NCI-H82 treated with DMSO at 0.1 percent for 48 hours (cell line): ENCODE results near the gene ZNF169.
"Not testable (repeated sequence)": the region's sequence is repeated elsewhere in the genome, so short reads cannot be mapped to it uniquely, and the experiment has no call there.

Source experiments
- DNase-seq: peaks from one replicate; lab custom pipeline; 2025; ENCODE audit not compliant: unreplicated experiment; lab: John Stamatoyannopoulos, UW

ZNF169 gene

DNA sequence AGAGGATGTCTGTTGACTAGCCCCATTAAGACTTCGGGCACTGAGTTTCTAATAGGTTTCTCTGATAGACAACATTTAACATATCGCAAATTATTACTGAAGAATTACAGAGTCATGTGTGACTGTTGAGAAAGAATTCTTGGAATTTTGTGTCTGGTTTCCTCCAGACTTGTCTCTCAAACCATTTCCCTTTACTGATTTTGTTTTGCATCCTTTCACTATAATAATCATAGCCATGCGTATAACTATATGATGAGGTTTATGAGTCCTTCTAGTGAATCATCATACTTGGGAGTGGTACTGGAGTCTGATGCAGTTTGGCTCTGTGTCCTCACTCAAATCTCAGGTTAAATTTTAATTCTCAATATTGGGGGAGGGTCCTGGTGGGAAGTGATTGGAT is 27.0 kb downstream of the ZNF169 start:
- no peak for DNase-seq

GRCh38 chr9:94287877-94288513 is 28.9 kb downstream of the ZNF169 start:
- DNase-seq: no peak

DNA sequence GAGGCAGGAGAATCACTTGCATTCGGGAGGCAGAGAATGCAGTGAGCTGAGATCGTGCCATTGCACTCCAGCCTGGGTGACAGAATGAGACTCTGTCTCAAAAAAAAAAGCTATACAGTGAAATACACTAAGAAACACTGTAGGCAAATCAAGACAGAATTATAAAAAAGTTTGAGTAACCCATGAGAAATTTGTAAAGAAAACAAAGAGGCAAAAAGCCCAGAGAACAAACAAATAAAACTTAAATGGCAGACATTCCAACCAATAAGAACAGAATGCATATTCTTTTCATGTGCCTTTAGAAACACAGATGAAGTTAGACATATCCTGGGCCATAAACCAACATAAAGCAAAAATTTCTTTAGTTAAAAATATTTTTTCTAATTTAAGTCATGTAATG is 30.6 kb downstream of the ZNF169 start:
- DNase-seq: no peak

GRCh38 chr9:94298949-94299599 is 40.0 kb downstream of the ZNF169 start:
- no peak for DNase-seq

GRCh38 chr9:94300470-94301301 is 41.6 kb downstream of the ZNF169 start:
- DNase-seq: no peak

- no peak for DNase-seq
Observed at GRCh38 chr9:94301583-94301982, 42.5 kb downstream of the ZNF169 start.

GRCh38 chr9:94302426-94302825 is 43.3 kb downstream of the ZNF169 start:
- no peak for DNase-seq

DNA sequence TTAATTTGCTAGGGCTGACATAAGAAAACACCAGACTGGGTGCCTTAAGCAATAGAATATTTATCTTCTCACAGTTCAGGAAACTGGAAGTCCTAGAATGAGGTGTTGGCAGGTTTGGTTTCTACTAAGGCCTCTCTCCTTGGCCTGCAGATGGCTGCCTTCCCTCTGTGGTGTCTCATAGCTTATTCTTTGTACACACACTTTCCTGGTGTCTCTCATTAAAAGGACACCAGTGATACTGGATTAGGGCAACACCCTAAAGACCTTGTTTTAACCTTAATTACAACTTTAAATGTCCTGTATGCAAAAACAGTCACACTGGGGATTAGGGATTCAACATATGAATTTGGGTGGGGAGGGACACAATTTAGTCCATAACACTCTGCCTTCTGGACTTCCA is 44.2 kb downstream of the ZNF169 start:
- DNase-seq: no peak

GRCh38 chr9:94315034-94315984 is 56.2 kb downstream of the ZNF169 start:
- DNase-seq: not testable (repeated sequence)

GRCh38 chr9:94316236-94316635 is 57.1 kb downstream of the ZNF169 start:
- DNase-seq: not testable (repeated sequence)

DNA sequence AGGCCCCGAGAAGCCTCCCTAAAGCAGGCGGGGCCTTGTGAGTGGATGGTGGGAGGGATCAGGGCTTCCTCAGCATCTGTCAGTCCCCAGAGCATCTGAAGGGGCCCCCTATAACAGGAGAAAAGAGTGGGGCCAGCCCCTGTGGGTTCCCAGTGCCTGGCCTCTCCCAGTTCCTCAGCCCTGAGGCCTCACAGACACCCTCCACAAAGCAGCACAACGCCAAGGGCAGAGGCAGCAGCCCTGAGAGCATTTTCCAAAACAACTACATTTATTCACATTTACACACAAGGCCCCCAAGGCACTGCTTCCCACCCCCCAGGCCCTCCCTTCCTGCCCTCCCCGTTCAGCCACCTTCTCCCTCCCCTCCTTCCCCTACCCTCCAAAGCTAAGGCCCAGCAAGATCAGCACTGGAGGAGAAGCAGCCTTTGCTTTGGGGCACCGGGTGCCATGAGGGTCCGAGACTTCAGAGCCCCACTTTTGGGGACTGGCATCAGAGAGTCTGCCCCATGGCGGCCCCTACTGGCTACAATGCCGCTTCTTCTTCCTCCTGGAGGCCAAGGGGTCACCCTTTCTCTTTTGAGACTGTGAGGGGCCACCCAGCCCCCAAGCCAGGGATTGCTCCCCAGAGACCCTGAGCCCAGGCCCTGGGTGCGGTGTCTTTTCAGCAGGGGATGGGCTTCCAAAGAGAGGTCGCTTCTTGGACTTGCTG is 59.0 kb downstream of the ZNF169 start:
- DNase-seq: not testable (repeated sequence)

- DNase-seq: not testable (repeated sequence)
Observed at GRCh38 chr9:94322342-94322940, 63.3 kb downstream of the ZNF169 start.

GRCh38 chr9:94323153-94323798 is 64.2 kb downstream of the ZNF169 start:
- DNase-seq: not testable (repeated sequence)

- DNase-seq: not testable (repeated sequence)
Observed at GRCh38 chr9:94325583-94325982, 66.5 kb downstream of the ZNF169 start.

- not testable (repeated sequence) for DNase-seq
Observed at GRCh38 chr9:94328544-94328943, 69.4 kb downstream of the ZNF169 start, which contains the start of gene NUTM2F. NUTM2F (minus strand) TSS chr9:94328644; CDS start chr9:94328623, 21 bp downstream.

DNA sequence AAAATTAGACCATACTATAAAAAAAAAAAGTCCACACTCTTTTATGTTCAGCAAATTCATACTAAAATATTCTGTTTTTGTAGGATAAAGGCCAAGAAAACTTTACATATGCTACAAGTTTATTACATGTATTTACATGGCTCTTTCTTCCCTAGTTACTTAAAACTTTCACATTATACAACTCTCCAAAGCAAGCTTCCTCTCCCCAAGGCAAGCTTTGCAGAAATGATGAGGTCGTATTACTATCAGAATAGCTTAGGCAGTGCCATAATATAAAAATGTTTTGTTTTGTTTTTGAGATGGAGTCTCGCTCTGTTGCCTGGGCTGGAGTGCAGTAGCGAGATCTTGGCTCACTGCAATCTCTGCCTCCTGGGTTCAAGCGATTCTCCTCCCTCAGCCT is 77.3 kb downstream of the ZNF169 start:
- DNase-seq: not testable (repeated sequence)

- not testable (repeated sequence) for DNase-seq
Observed at GRCh38 chr9:94338723-94339122, 79.6 kb downstream of the ZNF169 start.

GRCh38 chr9:94339657-94340056 is 80.6 kb downstream of the ZNF169 start:
- DNase-seq: not testable (repeated sequence)

DNA sequence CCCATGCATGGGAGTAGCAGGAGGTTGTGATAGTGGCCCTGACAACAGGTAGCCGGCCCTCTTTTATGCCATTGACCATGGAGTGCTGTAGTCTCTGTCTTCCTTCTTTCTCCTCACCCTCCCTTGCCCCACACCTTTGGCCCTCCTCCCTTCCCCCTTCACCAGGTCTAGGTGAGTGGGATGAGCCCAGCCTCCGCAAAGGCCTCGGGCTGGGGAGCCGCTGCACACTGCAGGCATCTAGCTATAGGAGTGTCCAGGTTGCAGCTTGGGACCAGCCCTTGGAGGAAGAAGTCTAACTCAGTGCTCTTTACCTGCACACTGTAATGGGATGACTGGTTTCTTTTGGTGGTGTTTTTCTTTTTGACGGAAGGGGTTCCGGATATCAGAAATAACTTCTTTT is 81.7 kb downstream of the ZNF169 start:
- DNase-seq: not testable (repeated sequence)
